GM21526 (cell line): ENCODE results near the gene BRAF.
A peak's percentile ranks its signal among the peaks of the same experiment; 100 is the strongest.
"Not testable (repeated sequence)": the region's sequence is repeated elsewhere in the genome, so short reads cannot be mapped to it uniquely, and the experiment has no call there.

Source experiments
- ATAC-seq: cut with Tn5 transposase; IDR thresholded peaks from one replicate; pipeline ENCODE4 v1.9.1; 2021; ENCODE audit warnings: moderate library complexity; ENCODE audit not compliant: unreplicated experiment, low FRiP score

BRAF gene

GRCh38 chr7:140688341-140688740 is 236.4 kb downstream of the BRAF start:
- no peak for ATAC-seq

DNA sequence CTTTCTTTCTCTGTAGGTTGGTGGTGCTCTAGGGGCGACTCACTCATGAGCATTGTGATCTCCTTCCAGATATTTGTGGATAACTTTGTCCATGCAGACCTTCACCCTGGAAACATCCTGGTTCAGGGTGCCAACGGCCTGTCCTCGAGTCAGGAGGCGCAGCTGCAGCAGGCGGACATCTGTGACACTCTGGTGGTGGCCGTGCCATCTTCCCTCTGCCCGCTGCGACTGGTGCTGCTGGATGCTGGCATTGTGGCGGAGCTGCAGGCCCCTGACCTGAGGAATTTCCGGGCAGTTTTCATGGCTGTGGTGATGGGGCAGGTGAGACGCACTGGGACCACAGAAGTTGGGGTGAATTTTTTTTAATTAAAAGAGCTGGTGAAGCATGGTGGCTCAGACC is 237.8 kb downstream of the BRAF start:
- ATAC-seq: no peak

DNA sequence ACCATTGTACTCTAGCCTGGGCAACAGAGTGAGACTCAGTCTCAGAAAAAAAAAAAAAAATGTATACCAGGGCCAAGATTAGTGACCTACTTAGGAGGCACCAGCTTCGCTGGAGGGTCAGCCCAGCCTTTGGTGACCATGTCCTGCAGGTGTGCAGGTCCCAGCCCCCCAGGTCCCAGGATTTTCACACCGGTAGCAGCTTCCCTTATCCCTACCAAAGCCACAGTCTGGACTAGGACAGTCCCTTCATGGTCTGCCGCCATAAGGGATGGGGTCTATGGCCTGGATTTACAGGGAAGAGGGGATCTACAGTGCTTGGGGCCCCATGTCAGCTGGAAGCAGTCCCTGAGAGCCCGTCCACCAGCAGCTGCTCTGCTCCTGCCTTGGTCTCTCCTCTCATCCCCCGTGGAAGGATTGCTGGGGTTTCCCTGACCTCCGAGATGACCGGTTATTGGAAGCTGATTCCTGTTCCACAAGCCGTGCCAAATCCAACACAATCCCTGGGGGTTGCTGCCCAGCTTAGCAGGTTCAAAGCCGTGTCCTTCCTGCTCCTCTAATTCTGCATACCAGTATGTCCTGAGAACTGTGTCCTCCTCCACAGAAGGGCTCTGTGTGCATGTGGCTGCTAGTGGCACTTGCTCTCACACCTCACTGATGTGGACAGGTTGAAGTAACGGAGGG is 239.2 kb downstream of the BRAF start:
- no peak for ATAC-seq

GRCh38 chr7:140684066-140684950 is 240.4 kb downstream of the BRAF start:
- no peak for ATAC-seq

- ATAC-seq: no peak
These were observed 241.1 kb downstream of the BRAF start for GRCh38 chr7:140683657-140684056.

DNA sequence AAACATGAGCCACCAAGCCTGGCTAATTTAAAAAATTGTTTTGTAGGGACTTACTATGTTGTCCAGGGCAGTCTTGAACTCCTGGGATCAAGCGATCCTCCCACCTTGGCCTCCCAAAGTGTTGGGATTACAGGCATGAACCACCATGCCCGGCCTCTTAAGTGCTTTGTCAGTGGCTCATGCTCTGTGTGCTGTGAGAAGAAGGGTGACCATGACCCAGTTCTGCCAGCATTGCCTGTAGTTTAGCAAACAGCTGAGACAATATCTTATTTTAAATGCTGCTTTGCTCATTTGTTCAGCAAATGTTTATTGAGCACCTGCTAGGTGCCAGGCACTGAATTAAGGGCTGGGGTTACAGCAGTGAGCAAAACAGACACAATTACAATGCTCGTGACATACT is 243.0 kb downstream of the BRAF start:
- ATAC-seq: no peak

- ATAC-seq: no peak
These were observed 243.8 kb downstream of the BRAF start for GRCh38 chr7:140680886-140681285.

GRCh38 chr7:140679186-140679585 is 245.5 kb downstream of the BRAF start:
- no peak for ATAC-seq

- no peak for ATAC-seq
These were observed 246.0 kb downstream of the BRAF start for GRCh38 chr7:140678816-140679130.

DNA sequence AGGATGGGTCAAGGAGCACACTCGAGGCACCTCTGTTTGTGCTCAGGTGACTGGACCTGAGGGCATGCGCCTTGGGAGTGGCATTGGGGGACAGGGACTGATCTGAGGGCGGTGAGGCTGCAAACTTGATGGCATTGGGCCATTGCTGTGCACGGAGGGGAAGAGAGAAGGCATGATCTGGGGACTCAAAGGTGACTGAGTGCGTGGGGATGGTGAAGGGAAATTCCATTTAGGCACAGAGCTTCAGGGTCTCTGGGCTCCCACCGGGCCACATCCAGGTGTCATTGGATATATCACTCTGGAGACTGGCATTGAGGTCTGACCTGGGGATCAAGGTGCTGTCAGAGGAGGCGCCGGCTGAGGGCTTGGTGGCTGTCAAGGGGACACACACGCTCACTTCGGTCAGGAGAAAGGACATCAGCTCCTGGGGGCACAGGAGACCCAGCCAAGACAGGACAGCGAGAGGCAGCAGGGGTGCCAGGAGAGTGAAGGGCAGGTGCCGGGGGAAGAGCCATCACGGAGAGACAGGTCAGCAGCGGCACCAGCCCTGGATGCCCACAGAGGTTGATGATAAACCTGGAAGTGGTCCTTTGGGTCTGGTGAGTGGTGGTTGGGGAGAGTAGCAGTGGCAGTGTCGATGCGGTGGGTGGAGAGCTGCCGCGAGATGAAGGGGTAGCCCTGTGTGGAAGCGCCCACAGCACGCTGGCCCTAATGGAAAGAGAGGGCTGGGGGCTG is 246.5 kb downstream of the BRAF start:
- ATAC-seq: no peak

GRCh38 chr7:140677496-140677895 is 247.2 kb downstream of the BRAF start:
- ATAC-seq: no peak

GRCh38 chr7:140676956-140677355 is 247.8 kb downstream of the BRAF start:
- ATAC-seq: not testable (repeated sequence)

DNA sequence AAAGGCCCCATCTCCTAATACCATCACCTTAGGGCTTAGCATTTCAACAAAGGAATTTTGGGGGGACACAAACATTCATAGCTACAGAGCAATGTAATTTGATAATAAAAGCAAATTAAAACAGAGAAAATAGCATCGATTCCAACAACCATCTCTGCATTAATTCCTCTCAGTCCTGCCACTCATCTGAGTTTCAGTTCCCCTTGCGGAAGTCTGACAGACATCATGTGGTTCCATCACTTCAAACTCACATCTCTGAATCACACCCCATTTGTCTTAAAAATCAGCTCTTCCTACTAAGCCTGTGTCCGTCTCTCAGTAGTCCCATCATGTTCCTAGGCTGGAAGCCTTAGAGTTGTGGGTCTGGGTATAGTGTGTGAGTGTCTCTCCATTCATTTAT is 248.4 kb downstream of the BRAF start:
- peak; percentile 58 for ATAC-seq

GRCh38 chr7:140675726-140676125 is 249.0 kb downstream of the BRAF start:
- no peak for ATAC-seq

DNA sequence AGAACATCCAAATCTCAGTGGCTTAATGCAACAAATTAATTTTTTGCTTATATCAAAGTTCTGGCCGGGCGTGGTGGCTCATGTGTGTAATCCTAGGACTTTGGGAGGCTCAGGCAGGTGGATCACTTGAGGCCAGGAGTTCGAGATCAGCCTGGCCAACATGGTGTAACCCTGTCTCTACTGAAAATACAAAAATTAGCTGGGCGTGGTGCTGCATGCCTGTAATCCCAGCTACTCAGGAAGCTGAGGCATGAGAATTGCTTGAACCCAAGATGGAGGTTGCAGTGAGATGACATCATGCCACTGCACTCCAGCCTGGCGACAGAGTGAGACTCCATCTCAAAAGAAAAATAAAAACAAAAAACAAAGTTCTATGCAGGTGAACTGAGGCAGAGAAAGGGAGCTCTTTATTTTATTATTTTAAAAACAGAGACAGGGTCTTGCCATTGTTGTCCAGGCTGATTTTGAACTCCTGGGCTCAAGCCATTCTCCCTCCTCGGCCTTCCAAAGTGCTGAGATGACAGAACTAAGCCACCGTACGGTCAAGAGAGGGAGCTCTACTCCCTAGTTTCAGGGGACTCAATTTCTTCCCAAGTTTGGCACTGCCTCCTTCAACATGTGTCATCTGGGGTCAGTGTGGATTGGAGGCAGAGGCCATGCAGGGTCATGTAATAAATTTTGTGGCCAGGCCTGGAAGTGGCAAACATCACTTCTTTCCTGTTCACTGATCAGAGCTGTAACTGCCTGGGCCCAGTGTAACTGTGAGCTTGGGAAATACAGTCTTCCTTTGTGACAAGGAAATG is 249.6 kb downstream of the BRAF start:
- ATAC-seq: no peak

DNA sequence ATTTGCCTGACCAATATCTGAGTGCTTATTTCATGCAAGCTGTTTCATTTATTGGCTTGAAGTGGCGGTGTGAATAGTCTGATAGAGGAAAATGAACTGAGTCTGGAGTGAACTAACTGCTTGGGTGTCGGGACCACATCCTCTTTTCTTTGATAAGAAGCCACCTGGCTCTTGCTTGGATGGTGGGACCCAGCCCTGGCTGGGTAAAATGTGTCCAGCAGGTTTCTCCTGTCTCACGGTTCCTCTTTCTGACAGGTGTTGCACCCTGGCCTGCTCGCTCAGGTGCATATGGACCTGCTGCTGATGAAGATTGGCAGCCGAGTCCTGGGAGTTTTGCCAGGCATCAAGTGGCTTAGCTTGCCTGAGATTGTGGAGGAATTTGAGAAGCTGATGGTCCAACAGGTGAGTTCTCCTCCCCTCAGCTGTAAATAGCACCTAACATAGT is 250.4 kb downstream of the BRAF start:
- peak; percentile 33 for ATAC-seq

GRCh38 chr7:140673774-140674155 is 251.0 kb downstream of the BRAF start:
- no peak for ATAC-seq

- no peak for ATAC-seq
These were observed 251.5 kb downstream of the BRAF start for GRCh38 chr7:140673063-140673773.

DNA sequence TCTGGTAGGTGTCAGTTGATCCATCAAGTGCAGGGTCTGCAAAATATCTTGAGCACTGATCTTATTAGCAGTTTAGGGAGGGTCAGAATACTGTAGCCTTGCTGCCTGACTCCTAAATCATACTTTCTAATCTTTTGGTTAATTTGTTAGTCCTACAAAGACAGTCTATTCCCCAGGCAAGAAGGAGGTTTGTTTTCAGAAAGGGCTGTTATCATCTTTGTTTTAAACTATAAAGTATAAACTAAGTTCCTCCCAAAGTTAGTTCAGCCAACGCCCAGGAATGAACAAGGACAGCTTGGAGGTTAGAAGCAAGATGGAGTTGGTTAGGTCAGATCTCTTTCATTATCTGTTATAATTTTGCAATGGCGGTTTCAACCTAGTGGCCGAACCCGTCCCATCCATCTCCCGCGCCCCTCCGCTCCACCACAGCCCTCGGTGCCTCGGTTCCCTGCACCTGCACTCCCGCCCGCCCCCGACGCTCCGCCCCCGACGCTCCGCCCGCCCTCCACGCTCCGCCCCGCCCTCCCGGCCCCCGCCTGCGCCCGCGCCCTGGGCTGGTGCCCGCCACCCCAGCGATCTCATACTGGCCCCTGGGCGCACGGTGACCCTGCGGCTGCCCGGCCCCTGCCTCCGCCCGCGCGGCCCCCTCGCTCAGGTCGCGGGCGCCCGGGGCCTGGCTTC is 252.2 kb downstream of the BRAF start, which contains the start of gene ADCK2:
Gene ADCK2, plus strand, starts transcription at position 564 of the 681 bp plus-strand sequence. CDS start 386 bp downstream, outside the sequence.
- ATAC-seq: no peak
